Vagina (tissue), 2 donors: ENCODE data around the gene MON2.

ENCODE experiments used
- POLR2A ChIP-seq, 2 donors: fragments of 450-650 bp; IDR thresholded peaks; one replicate each; pipeline ENCODE4 v1.6.1; 2017; ENCODE audit warnings: antibody characterized with exemption in 2 of 2, mild to moderate bottlenecking in 2 of 2, moderate library complexity in 2 of 2
- TF ChIP-seq, protein P1 (sequence below), 3 experiments: fragments of 450-650 bp in 2 of 3; fragments of 200-600 bp in 1 of 3; sonication (generic) in 1 of 3; IDR thresholded peaks; one replicate each; pipeline ENCODE4 v1.5.1; 2017 to 2019; ENCODE audit warnings: antibody characterized with exemption in 3 of 3, mild to moderate bottlenecking in 2 of 3, moderate library complexity in 2 of 3

DNA sequence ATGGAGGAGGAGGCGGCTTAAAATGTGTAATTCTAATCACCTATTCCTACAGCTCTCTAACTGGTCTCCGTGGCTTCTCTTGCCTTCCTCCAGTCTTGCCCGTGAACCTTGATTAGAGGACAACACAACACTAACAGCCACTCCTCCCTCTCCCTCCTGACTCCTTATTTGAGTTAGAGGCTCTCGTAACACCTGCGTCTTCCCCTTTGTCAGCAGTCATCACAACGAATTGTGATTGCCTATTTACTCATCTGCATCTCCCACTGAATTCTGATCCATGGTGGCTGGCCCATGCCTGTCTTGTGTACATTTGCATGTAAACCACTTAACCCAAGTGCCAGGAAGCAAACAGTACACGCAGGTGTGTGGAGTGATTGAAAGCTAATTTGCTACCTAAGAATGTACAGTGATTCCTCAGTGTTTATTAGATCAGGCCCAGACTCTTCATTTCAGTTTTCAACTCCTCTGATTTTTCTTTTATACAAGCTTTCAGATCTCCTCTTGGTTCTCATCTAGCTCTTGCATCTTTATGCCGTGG lies 154.5 kb downstream of the MON2 start:
- TF ChIP-seq POLR2A (IDR thresholded peaks at IDR 0.05) = no peak
- TF ChIP-seq, protein P1, sequence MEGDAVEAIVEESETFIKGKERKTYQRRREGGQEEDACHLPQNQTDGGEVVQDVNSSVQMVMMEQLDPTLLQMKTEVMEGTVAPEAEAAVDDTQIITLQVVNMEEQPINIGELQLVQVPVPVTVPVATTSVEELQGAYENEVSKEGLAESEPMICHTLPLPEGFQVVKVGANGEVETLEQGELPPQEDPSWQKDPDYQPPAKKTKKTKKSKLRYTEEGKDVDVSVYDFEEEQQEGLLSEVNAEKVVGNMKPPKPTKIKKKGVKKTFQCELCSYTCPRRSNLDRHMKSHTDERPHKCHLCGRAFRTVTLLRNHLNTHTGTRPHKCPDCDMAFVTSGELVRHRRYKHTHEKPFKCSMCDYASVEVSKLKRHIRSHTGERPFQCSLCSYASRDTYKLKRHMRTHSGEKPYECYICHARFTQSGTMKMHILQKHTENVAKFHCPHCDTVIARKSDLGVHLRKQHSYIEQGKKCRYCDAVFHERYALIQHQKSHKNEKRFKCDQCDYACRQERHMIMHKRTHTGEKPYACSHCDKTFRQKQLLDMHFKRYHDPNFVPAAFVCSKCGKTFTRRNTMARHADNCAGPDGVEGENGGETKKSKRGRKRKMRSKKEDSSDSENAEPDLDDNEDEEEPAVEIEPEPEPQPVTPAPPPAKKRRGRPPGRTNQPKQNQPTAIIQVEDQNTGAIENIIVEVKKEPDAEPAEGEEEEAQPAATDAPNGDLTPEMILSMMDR (IDR thresholded peaks at IDR 0.05) = no peak
